DOHH2 (cell line): ENCODE data around the gene PLCL1.

ENCODE experiments used
- CTCF ChIP-seq: fragments of 200-600 bp; sonication (generic); IDR thresholded peaks from one replicate; pipeline ENCODE4 v1.5.1; 2014; ENCODE audit warnings: antibody characterized with exemption, mild to moderate bottlenecking, low read depth, low read length; ENCODE audit not compliant: poor library complexity, severe bottlenecking
- EZH2phosphoT487 ChIP-seq: fragments of 200-600 bp; sonication (generic); IDR thresholded peaks from 2 replicates; pipeline ENCODE4 v1.6.1; 2017; ENCODE audit warnings: borderline replicate concordance, mild to moderate bottlenecking, antibody characterized with exemption, low read length, moderate library complexity, mixed read lengths

DNA sequence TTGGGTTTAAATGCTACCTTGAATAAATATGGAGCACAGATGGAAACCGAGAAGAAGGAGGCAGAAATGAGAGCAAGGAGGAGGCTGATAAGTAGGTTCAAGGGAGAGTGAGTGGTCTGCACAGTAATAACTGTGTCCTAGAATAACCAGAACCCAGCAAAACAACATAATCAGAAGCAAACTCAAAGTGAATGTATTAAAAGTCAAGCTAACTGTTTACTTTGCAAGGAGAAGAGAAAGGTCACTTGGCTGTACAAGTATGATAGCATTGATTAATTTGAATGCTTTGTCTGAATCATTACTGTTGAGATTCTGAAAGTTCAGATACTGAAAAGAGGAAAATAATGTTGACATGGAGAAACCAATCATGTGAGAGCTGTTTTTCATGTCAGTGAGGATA is 258.8 kb downstream of the PLCL1 start:
- TF ChIP-seq EZH2phosphoT487 (no peak), CTCF (no peak)
